Sciatic nerve (tissue), 2 donors: Measurements from ENCODE around the gene CD164L2. TPM values are rescaled to one million over a fixed set of nuclear protein-coding genes. Genes with fewer than 3 reads are reported as not detected.
"Not testable (repeated sequence)": the region's sequence is repeated elsewhere in the genome, so short reads cannot be mapped to it uniquely, and the experiment has no call there.

ENCODE experiments used
- ATAC-seq: fragments of 200-7000 bp; cut with Tn5 transposase; one replicate; pipeline ENCODE4 v1.9.1; 2020; ENCODE audit warnings: mild to moderate bottlenecking, moderate library complexity
- DNase-seq: peaks from one replicate; pipeline ENCODE4 v3.0.0-alpha.2; 2020; ENCODE audit warnings: low spot score
- intact Hi-C: fragments of 100-400 bp; cut with DNase I; formaldehyde crosslinking; loops from one replicate; pipeline ENCODE4 v1.14.2; 2022
- total RNA-seq: library from RNA; stranded (reverse); fragmentation: NEBNext Ultra II Directional; extraction: Animal tissue kit (Norgen Biotek cat#: 25700); gene quantifications from one replicate; pipeline ENCODE4 v1.2.1, GENCODE V29; 2021
- donor health status: DM: no; HTN: no; CAD: no.
- donor health status: DM: no; HTN: no; CAD: no.

The CD164L2 gene
- total RNA-seq, 1 donor from 2014 or later, result not detected

DNA sequence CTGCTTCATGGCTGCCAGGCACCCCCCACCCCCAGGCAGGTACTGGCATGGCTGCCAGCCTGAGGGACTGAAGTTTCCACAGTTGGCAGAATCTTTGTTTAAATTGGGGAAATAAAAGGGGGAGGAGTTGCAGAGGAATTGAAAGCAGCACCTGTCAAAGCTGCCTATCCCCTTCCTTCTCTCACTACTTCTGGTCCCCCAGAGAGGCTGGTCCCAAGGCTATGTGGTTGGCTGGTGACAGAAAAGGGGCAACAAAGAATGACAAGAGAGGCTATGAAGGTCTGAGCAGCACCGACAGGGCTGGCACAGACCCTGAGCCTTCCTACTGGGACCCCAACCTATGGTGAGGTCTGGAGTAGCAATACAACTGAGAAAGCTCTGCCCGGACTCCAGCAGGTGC, 23.7 kb upstream of the CD164L2 start:
- ATAC-seq, DNase-seq, intact Hi-C loops: not testable (repeated sequence)

DNA sequence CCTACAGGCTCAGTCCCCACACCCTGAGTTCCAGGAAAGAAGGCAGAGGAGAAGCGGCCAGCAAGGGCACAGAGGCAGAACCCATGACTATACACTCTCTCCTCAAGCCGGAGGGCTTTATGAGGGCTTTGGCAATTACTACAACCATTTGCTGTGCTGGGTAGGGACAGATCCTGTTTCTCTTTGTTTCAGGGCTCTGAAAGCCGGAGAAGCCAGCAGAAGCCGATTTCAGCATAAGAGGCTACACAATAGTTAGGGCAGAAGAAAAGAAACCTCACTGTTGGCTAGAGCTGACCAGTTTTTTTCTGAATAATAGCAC, 23.2 kb upstream of the CD164L2 start:
- intact Hi-C loops, result no loop called here
- no peak for ATAC-seq

DNA sequence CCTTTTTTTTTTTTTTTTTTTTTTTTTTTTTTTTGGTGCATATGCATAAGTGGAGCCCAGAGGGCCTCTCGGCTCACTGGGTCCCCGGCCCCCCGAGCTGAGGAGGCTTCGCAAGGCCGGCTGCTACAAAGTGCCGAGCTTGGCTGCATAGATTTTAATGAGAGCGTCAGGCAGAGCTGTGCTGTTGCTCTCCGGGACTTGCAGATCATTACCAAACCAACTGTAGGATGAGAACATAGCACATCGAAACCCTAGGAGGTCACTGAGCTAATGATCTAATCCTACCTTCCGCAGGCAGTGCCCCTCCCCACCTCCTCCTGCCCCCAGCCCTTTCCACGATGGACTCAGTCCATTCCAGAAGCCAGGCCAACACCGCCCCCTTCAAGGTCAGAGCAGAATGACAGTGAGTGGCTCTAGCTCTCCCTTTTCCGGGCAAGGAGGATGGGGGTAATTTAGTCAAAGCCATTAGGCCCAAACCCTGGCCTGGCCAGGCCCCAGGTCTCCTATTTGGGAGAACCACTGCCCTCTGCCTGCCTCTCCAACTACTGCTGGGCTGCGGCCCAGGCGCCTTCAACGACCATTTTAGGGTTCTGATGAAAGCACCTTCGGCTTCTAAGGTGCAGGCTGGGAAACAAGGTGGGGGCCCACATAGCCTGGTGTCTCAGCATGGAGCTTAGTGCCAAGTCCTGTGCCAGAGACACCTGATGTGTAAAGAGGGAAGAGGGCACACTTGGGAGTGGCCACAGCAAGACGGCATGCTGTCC, 22.6 kb upstream of the CD164L2 start:
- intact Hi-C loops, result not testable (repeated sequence)

More for the DNA sequence above, 23.2 kb upstream of the CD164L2 start:
- no peak for DNase-seq

DNA sequence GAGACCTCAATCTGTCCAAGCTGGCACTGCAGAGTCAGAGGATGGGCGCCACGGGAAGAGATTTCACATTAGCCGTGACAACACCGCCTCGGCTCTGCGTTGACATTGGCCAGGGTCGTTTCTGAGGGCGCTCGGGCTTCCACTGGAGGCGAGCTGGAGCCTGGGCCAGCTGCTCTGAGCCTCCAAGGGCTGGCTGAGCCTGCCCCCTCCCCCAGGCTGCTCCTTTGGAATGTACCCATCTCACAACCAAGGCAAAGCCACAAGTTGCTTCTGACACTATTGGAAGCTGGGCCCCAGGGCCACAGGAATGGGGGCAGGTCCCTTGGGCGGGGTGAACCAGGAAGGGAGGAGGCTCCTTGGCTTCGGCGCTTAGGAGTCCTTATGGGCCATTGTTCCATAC, 21.9 kb upstream of the CD164L2 start:
- peak; percentile 69 for DNase-seq
- peak; percentile 46 for ATAC-seq
- intact Hi-C loops, result no loop called here

More for the DNA sequence above, 22.6 kb upstream of the CD164L2 start:
- ATAC-seq, result peak; percentile 1
- not testable (repeated sequence) for DNase-seq

DNA sequence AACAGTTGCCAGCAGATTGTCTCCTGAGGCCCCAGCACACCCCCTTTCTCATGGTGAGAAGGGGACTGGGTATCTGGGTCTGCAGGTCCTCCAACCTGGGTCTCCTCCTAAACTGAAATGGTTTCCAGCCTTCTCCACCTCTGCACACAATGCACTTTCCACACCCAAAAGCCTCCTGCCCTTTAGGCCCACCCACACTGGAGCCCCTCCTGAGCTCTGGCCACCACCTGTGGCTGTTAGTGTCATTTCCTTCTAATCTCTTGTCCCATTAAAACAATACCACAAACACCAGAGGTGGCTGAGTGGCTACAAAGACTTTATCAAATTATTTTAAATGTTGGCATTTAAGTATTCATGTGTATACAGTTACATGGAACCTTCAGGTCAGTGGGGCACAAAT, 20.8 kb upstream of the CD164L2 start:
- DNase-seq, result no peak
- peak; percentile 4 for ATAC-seq
- intact Hi-C loops, result loop anchor here (5.0 kb wide), 1 partner anchor 263 kb away; no protein-coding TSS in a partner anchor

DNA sequence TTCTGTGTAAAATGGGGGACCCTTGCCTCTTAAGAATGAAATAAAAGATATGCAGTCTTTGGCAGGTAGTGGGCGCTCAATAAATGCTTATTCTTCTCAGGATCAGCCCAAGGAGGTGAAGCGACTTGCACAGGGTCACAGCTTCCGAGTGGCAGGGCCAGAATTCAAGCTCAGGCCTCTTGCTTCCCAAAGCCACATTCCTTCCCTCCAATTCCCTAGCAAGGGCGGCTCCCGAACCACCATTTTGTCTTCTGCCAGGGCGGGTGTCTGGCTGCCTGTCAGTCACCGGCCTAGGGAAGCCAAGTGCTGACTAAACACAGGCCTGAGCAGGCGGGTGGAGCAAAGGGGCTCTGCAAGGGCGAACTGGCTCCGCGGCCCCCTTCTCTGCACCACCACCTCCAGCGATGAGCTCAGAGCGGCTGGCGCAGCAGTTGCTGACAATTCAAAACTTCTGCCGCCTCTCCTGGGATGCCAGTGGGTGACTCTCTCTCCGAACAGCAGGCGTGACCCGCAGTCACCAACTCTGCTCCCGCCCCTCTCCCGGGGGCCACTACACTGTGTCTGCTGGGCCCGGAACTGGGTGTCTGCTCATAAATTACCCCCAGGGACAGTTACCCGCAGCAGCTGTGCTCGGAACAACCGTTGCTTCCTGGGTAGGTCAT, 20.1 kb upstream of the CD164L2 start:
- peak; percentile 81 for DNase-seq
- ATAC-seq, result peak; percentile 66
- intact Hi-C loops, result loop anchor here (5.0 kb wide), 1 partner anchor 264 kb away; no protein-coding TSS in a partner anchor

DNA sequence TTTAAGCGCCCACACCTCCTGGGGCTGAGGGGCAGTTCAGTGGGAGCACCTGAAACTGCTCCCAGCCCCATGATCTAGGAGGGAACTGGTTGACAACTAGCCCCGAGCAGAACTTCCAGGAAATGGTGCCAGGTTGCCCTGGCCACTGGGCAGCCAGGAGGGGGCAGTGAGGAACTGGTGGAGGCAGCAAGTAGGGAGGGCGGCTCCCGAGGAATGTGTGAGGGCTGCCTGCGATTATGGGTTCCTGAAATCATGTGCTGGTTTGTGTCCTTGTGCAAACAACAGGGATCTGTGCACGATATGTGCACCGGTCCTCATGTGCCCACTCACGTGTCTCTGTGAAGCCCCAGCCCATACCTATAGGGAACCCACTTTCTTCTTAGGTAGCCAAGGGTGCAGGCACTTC, 19.2 kb upstream of the CD164L2 start:
- intact Hi-C loops, result loop anchor here (5.0 kb wide), 1 partner anchor 265 kb away; no protein-coding TSS in a partner anchor
- DNase-seq (peak; percentile 86), ATAC-seq (peak; percentile 62)

DNA sequence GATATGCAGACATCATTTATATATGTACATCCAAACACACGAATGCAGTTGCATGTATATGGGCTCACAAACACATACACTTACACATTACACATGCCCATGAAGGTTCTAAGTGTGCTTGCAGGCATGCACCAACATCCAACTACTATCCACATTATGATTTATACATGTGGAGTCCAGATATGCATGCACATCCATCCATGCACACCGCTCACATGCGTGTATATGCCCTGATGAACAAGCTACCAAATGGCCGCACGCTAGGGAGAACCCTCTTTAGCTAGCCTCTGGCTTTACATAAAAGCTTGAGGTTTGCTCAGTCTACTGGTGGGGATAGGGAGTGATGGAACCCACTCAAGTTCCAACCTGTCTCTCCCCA, 17.8 kb upstream of the CD164L2 start:
- ATAC-seq, result no peak
- intact Hi-C loops, result loop anchor here (5.0 kb wide), 1 partner anchor 266 kb away; no protein-coding TSS in a partner anchor
- no peak for DNase-seq

DNA sequence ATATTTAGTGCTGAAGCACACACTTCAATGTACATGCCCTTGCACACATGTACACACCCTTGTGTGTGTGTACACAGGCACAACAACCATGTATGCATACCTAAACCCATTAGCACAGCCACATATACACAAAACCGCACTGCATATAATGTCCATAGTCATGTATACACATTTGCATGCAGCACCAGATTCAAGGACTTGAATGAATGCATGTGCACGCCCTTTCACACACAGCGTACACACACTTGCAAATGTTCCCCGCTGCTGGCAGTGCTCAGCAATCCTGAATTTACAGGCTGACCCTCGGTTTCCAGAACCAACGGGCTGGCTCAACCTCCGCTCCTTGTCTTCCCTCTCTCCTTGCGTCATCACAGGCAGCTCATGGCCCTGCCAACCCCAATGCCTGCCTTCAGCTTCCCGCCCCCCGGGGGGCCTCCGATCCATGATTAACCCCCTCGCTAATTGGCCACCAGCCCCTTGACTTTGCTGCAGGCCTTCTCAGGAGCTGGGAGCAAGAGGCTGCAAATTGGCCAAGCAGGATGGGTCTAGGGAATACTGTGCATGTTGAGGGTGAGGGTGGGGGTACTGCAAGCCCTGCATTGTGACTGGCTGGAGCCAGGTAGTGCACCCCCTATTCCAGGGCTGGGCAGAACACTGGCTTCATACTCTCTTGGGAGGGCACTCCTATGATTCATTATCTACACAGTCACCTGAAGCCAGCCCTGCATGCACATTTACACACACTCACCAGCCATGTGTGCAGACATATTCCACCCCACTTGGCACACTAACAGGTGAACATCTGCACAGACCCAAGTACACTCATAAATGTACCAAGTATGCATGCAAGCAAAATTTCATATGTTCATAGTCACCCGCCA, 17.2 kb upstream of the CD164L2 start:
- DNase-seq, result no peak
- intact Hi-C loops, result loop anchor here (5.0 kb wide), 1 partner anchor 267 kb away; no protein-coding TSS in a partner anchor
- ATAC-seq, result no peak

DNA sequence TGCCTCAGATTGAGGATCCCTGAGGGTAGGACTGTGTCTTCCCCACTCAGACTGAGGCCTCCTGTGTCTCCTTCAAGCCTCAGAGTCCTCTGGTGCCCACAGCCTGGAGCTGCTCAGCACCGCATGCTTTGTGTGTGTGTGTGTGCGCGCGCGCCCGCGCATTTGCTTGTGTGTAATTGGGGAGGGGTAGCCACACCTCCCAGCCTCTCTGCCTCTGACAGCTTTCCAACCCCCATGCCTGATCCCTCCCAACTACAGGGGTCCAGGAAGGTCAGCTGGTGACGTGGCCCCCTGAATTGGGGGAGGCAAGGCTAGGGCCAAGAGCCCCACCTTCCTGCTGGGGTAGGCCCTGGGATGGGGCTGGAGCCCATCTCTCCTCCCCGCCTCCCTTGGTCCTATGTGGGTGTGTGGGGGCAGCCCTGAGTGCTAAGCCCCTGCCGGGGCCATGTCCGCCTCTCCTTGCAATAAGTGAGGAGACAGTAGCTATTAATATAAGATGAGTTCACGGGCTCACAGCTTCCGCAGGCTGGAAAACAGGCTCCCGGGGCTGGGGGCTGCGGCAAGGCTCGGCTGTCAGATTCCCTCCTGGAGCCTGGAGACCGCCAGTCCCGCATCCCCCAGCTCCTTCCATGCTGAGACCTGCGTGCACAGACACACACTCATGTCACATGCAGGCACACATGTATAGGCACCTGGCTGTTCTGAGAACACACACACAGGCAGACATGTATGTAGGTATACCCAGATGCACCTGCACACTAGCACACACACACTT, 16.3 kb upstream of the CD164L2 start:
- intact Hi-C loops, result loop anchor here (5.0 kb wide), 1 partner anchor 268 kb away; no protein-coding TSS in a partner anchor
- no peak for ATAC-seq
- no peak for DNase-seq

DNA sequence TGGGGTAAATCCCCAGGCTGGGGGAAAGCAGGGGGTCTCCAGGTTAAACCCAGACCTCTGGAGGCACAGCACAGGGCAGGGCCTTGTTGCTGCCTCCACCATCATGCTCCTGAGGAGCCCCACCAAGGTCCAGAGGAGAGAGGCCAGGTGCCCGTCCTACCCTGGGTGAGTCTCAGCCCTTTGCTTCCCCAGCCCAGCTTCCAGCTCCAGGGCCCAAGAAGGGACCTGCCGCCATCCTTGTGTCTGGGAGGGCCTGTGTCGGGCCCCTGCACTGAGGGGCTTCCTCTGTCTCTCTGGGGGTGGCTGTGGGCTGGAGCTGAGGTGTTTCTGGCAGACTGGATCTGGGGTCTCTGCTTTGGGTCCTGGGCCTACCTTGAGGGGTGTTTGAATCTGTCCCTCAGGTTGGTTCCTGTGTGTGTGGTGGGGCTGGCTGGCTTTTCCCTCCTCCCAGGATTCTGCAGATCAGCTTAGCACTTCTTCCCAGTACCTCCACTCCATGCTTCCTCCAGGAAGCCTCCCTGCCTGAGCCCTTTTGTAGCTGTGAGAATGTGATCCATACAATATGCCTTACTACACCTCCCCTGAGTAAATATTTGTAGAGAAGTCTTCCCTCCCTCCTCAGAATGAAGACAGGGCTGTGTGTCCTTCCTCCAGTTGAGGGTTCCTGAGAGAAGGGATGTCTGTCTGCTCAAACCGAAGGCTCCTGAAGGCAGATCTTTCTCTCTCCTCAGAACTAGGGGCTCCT, 15.4 kb upstream of the CD164L2 start:
- DNase-seq (no peak), ATAC-seq (no peak)
- intact Hi-C loops, result no loop called here

DNA sequence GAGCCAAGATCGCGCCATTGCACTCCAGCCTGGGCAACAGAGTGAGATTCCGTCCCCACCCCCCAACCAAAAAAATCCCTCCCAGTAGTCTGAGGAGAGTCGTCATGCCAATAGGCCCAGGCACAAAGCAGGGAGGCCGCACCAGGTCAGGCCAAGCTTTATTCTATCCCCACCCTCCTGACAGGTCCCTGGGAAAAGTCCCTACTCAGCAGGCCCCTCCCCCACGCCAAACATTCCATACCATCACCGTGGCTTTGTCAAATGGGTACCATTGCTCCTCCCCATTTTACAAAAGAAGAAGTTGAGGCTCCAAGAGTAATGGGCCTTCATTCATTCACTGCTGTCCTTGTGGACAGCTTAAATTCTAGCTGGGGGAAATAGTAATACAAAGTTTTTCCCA, 14.6 kb upstream of the CD164L2 start:
- no peak for ATAC-seq
- no peak for DNase-seq
- intact Hi-C loops, result no loop called here

DNA sequence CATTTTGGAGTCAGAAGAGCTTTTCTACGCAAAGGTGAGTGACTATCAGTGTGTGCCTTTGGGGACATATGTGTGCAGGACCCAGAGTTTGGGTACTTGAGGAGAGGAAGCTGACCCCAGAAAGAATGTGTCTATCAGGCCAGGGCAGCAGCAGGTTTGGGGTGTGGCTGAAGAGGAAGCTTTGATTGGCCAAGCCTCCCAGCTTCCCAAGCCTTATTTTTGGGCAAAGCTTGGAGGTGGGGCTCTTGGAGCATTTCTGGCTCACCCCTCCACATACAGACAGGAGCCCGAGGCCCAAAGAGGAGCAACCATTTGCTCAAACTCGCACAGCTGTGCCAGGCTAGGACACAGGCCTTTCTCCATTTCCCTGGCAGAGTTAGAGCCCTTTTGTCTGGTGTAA, 14.0 kb upstream of the CD164L2 start:
- intact Hi-C loops, result no loop called here
- DNase-seq (no peak), ATAC-seq (no peak)

DNA sequence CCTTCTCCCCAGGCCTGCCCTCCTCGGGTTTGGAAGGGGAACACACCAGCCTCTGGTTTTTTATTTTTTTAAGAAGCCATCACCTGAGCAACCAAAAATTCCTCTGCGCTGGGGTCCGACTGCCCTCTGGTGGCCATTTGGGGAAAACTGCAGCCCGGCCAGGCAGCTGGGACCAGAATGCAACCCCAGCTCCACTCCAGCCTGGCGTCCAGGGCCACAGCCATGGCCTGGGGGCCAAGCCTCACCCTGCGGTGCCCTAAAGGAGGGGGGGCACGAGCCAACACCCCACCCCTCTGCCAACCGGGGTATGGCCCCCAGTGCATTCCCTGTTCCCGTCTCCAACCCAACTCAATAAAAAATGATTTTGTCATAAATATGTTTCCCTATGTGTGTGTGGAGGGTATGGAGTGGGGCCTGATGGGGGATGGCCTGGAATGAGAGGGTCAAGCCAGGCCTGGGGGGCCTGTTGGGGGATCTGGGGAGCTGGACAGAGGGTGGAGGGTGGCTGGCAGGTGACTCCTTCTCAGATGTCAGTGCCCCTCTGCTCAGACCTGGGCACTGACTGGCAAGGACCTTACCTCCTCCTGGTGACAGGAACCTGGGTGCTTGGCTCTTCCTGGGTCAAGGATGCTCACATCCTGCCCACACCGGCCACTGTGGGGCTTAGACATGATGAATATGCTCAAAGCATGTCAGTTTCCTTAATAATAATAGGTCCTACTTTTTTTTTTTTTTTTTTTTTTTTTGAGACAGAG, 12.5 kb upstream of the CD164L2 start:
- intact Hi-C loops, result no loop called here
- ATAC-seq, result peak; percentile 44
- peak; percentile 83 for DNase-seq

DNA sequence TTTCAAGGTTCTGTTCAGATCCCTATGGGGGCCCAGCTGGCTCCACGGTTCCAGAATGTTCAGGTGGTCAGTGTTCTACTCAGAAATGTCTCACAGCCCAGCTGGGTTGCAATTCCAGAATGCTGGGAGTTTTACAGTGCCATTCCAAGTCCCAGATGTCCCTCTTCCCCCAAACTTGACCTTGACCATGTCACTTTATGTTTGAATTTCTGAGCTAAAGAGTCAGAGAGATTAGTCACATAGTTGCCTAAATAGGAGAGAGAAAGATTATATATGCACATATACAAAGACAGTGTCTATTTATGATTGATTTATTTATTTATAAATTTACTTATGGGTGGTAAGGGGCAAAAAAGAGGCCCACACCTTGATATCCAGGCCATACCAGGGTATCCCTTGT, 11.8 kb upstream of the CD164L2 start:
- ATAC-seq, result no peak
- intact Hi-C loops, result loop anchor here (5.0 kb wide), 2 partner anchors 38 to 93 kb away; no protein-coding TSS in a partner anchor
- no peak for DNase-seq

DNA sequence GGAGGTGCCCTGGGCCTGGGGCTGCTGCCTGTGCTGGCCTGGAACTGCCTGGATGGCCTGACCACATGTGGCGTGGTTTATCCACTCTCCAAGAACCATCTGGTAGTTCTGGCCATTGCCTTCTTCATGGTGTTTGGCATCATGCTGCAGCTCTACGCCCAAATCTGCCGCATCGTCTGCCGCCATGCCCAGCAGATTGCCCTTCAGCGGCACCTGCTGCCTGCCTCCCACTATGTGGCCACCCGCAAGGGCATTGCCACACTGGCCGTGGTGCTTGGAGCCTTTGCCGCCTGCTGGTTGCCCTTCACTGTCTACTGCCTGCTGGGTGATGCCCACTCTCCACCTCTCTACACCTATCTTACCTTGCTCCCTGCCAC, 11.1 kb upstream of the CD164L2 start:
- ATAC-seq (no peak), DNase-seq (no peak)
- intact Hi-C loops, result loop anchor here (5.0 kb wide), 2 partner anchors 37 to 92 kb away; no protein-coding TSS in a partner anchor

DNA sequence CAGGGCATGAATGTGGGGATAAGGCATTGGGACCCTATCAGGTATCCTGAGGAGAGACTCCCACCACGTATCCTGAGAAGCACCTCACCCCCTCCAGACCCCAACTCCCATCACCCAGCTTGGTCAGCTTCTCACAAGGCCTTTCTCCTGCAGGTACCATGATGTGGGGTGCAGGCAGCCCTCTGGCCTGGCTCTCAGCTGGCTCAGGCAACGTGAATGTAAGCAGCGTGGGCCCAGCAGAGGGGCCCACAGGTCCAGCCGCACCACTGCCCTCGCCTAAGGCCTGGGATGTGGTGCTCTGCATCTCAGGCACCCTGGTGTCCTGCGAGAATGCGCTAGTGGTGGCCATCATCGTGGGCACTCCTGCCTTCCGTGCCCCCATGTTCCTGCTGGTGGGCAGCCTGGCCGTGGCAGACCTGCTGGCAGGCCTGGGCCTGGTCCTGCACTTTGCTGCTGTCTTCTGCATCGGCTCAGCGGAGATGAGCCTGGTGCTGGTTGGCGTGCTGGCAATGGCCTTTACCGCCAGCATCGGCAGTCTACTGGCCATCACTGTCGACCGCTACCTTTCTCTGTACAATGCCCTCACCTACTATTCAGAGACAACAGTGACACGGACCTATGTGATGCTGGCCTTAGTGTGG, 10.6 kb upstream of the CD164L2 start:
- intact Hi-C loops, result loop anchor here (5.0 kb wide), 2 partner anchors 36 to 91 kb away; no protein-coding TSS in a partner anchor
- DNase-seq (no peak), ATAC-seq (no peak)
